GM19468 (cell line): ENCODE results near the gene CAMK1G.

Experiments used
- ATAC-seq: cut with Tn5 transposase; IDR thresholded peaks from one replicate; pipeline ENCODE4 v1.9.1; 2021; ENCODE audit warnings: mild to moderate bottlenecking, moderate library complexity, moderate number of reproducible peaks; ENCODE audit not compliant: unreplicated experiment; ENCODE audit errors: extremely low read depth

Gene CAMK1G

GRCh38 chr1:209653915-209654351 is 70.4 kb downstream of the CAMK1G start:
- peak; percentile 38 for ATAC-seq

- ATAC-seq: no peak
Observed at GRCh38 chr1:209655411-209656231, 72.1 kb downstream of the CAMK1G start.

GRCh38 chr1:209657140-209657879 is 73.8 kb downstream of the CAMK1G start:
- no peak for ATAC-seq

- ATAC-seq: no peak
Observed at GRCh38 chr1:209657918-209658317, 74.4 kb downstream of the CAMK1G start.

DNA sequence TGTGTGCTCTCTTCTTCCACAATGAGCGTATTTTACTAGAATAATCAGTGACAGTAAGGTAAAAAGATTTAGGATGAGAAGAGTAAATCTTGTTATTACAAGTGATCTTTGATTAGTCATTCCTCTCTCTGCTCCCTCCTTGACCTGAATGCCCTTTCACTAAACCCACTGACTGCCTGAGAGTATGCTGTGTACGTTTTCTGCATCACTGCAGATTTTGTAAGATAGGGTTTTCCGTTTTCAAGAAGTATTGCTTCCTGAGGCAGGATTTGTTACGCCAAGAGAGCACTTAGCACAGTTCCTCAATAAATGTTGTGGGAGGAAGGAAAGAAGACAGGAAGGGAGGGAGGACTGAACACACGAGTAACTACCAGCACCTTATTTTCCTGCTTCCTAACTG is 76.4 kb downstream of the CAMK1G start:
- ATAC-seq: peak; percentile 61

- no peak for ATAC-seq
Observed at GRCh38 chr1:209661071-209661470, 77.6 kb downstream of the CAMK1G start.

- no peak for ATAC-seq
Observed at GRCh38 chr1:209662879-209663327, 79.4 kb downstream of the CAMK1G start.
